Neuronal stem cell (in vitro differentiated cells): ENCODE results near the gene PEG3.
"Not testable (repeated sequence)": the region's sequence is repeated elsewhere in the genome, so short reads cannot be mapped to it uniquely, and the experiment has no call there.

Source experiments
- DNase-seq: peaks from one replicate; pipeline ENCODE4 v3.0.0-alpha.2; 2013; ENCODE audit warnings: low spot score
- H2AFZ ChIP-seq: one replicate; pipeline ENCODE4 v1.6.1; 2013; ENCODE audit warnings: mild to moderate bottlenecking, low read length, inconsistent platforms
- H2AK5ac ChIP-seq: 2 replicates; pipeline ENCODE4 v1.6.1; 2013; ENCODE audit warnings: low read depth, mild to moderate bottlenecking, inconsistent platforms, low read length, moderate library complexity, mixed read lengths
- H2BK120ac ChIP-seq: 2 replicates; pipeline ENCODE4 v1.6.1; 2013; ENCODE audit warnings: low read depth, mild to moderate bottlenecking, inconsistent platforms, low read length, moderate library complexity, mixed read lengths
- H2BK12ac ChIP-seq: one replicate; pipeline ENCODE4 v1.6.1; 2013; ENCODE audit warnings: low read length, inconsistent platforms
- H2BK15ac ChIP-seq: 2 replicates; pipeline ENCODE4 v1.6.1; 2013; ENCODE audit warnings: mild to moderate bottlenecking, low read length, inconsistent platforms, mixed read lengths
- H2BK5ac ChIP-seq: one replicate; pipeline ENCODE4 v1.6.1; 2013; ENCODE audit warnings: inconsistent platforms, mild to moderate bottlenecking, low read length, moderate library complexity
- H3K14ac ChIP-seq: one replicate; pipeline ENCODE4 v1.6.1; 2013; ENCODE audit warnings: low read length, inconsistent platforms
- H3K18ac ChIP-seq: 2 replicates; pipeline ENCODE4 v1.6.1; 2013; ENCODE audit warnings: low read length, inconsistent platforms
- H3K23ac ChIP-seq: 2 replicates; pipeline ENCODE4 v1.6.1; 2013; ENCODE audit warnings: low read depth, mild to moderate bottlenecking, mixed read lengths, low read length, inconsistent platforms; ENCODE audit not compliant: poor library complexity
- H3K27ac ChIP-seq: replicated peaks from 3 replicates; pipeline ENCODE4 v1.5.1; 2013; ENCODE audit warnings: low read length, inconsistent platforms
- H3K27me3 ChIP-seq, 3 experiments: 2 replicates each; pipeline ENCODE4 v1.6.1; 2013; ENCODE audit warnings: low read length in 3 of 3, mild to moderate bottlenecking in 2 of 3, inconsistent platforms in 1 of 3, low read depth in 1 of 3, mixed read lengths in 1 of 3, moderate library complexity in 1 of 3; ENCODE audit not compliant: control insufficient read depth in 3 of 3, insufficient read depth in 3 of 3
- H3K36me3 ChIP-seq, 2 donors: replicated peaks in 1 of 2; 2 replicates each; pipeline ENCODE4 v1.6.1; 2013; ENCODE audit warnings: low read length in 2 of 2; ENCODE audit not compliant: control insufficient read depth in 2 of 2, insufficient read depth in 2 of 2
- H3K4ac ChIP-seq: 2 replicates; pipeline ENCODE4 v1.6.1; 2013; ENCODE audit warnings: inconsistent platforms, mild to moderate bottlenecking, low read length, moderate library complexity
- H3K4me1 ChIP-seq, 2 donors: 1 replicate in 1 of 2; 2 replicates in 1 of 2; pipeline ENCODE4 v1.6.1; 2013; ENCODE audit warnings: low read length in 2 of 2, low read depth in 1 of 2; ENCODE audit not compliant: control insufficient read depth in 2 of 2, insufficient read depth in 1 of 2
- H3K4me2 ChIP-seq: one replicate; pipeline ENCODE4 v1.6.1; 2013; ENCODE audit warnings: mild to moderate bottlenecking, low read length, inconsistent platforms; ENCODE audit not compliant: insufficient read depth, poor library complexity, severe bottlenecking
- H3K4me3 ChIP-seq, 2 donors: 2 replicates each; pipeline ENCODE4 v1.5.1; 2013; ENCODE audit warnings: low read length in 2 of 2, mild to moderate bottlenecking in 2 of 2, inconsistent platforms in 1 of 2, moderate library complexity in 1 of 2
- H3K79me1 ChIP-seq: one replicate; pipeline ENCODE4 v1.6.1; 2013; ENCODE audit warnings: low read depth, mild to moderate bottlenecking, inconsistent platforms, low read length, moderate library complexity
- H3K9ac ChIP-seq: one replicate; pipeline ENCODE4 v1.6.1; 2013; ENCODE audit warnings: mild to moderate bottlenecking, low read depth, low read length, inconsistent platforms; ENCODE audit not compliant: poor library complexity
- H3K9me3 ChIP-seq, 2 donors: replicated peaks in 1 of 2; 2 replicates each; pipeline versions ENCODE3 to v1.6.1; 2013; ENCODE audit warnings: low read length in 2 of 2, mild to moderate bottlenecking in 2 of 2, inconsistent platforms in 1 of 2, low read depth in 1 of 2, mixed read lengths in 1 of 2, moderate library complexity in 1 of 2; ENCODE audit not compliant: control insufficient read depth in 2 of 2, insufficient read depth in 1 of 2
- H4K8ac ChIP-seq: one replicate; pipeline ENCODE4 v1.6.1; 2013; ENCODE audit warnings: low read depth, mild to moderate bottlenecking, inconsistent platforms, low read length, moderate library complexity
- H4K91ac ChIP-seq: one replicate; pipeline ENCODE4 v1.6.1; 2013; ENCODE audit warnings: low read length, low read depth, mild to moderate bottlenecking, inconsistent platforms; ENCODE audit not compliant: poor library complexity
- WGBS, 2 donors: extraction: QIAGEN DNeasy Blood & Tissue Kit; methylation state at CpG; one replicate each; pipeline ENCODE4 v1.1.7; 2013; ENCODE audit warnings: missing lambda C conversion rate in 2 of 2, mixed read lengths in 1 of 2; ENCODE audit not compliant: insufficient read length in 2 of 2, insufficient replicate concordance in 1 of 2; ENCODE audit errors: extremely low coverage in 2 of 2; 5-methylcytosine and 5-hydroxymethylcytosine counted together

PEG3 gene

DNA sequence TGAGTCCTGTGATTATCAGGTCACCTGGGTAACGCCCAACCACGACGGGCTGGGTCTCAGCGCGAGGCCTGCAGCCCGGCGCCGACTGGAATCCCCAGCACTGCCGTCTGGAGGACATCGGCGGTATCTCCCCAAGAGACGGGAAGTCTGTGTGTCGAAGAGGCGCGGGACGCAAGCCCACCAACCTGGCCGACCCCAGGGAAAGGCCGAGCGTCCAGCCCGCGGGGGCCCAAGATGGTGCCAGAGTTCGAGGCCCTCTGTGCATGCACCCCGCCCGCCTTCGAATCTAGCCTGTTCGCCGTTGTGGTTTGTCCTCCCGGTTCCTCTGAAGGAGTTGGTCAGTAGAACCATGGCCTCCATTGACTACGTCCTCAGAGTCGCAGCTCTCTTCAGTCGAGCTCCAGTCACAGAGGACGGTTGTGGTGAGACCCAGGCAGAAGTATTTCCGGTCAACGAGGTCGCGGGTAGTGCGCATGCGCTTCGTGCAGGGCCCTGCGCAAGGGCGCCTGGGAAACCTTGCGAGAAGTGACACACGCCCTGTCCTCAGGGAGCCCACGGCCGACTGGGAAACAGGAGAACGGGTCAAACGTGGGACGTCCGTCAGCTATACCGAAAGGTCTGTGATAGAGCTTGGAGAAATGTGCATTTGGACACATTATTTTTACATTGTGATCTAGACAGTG is 24.1 kb upstream of the PEG3 start:
- WGBS, 2 donors: no CpG with 5 or more reads among the region's 50 CpGs
- peaks cover 6 to 12% of the 10 kb centered on the region in 2 donors for H3K9me3 ChIP-seq
- H3K4me2 ChIP-seq: no peak overlapping the region

DNA sequence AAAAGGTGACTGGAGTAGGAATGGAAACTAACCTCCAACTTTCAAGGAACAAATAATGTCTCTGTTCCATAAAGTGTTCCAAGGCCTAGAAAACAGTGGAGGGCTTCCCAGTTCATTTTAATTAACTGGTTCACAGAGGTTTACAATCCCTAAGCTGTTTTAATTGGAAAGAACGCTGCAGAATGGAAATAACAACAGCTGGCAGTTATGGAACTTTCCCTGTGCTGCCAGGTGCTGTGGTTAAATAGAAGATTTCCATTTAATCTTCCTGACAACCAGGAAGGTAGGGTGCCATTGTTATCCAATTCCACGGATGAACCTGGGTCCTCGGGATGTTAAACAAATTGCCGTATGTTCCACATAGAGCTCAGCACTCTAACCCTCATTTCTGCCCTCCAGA is 22.2 kb upstream of the PEG3 start:
- no peak overlapping the region for H4K8ac ChIP-seq
- H3K14ac ChIP-seq: no peak overlapping the region
- H2AK5ac ChIP-seq: no peak overlapping the region
- H3K9me3 ChIP-seq: peaks cover 6 to 14% of the 10 kb centered on the region in 2 donors
- no peaks in the 10 kb centered on the region for H3K79me1 ChIP-seq
- peaks cover 0 to 3% of the 10 kb centered on the region in 2 donors for H3K36me3 ChIP-seq
- no peak overlapping the region for H2AFZ ChIP-seq
- H3K27me3 ChIP-seq: no peaks in the 10 kb centered on the region
- peaks cover 0 to 3% of the 10 kb centered on the region in 2 donors for H3K4me1 ChIP-seq
- H2BK15ac ChIP-seq: no peak overlapping the region
- no peak overlapping the region for H4K91ac ChIP-seq
- WGBS, 2 donors: no CpG with 5 or more reads among the region's 4 CpGs
- H3K4ac ChIP-seq: no peak overlapping the region
- H2BK5ac ChIP-seq: no peak overlapping the region
- no peak overlapping the region for H3K9ac ChIP-seq
- H2BK120ac ChIP-seq: no peak overlapping the region
- H3K27ac ChIP-seq: no peak overlapping the region
- no peak for DNase-seq
- no peak overlapping the region for H2BK12ac ChIP-seq
- no peak overlapping the region for H3K4me3 ChIP-seq
- H3K4me2 ChIP-seq: no peak overlapping the region
- H3K23ac ChIP-seq: no peak overlapping the region
- no peak overlapping the region for H3K18ac ChIP-seq

More for the DNA sequence above, 24.1 kb upstream of the PEG3 start:
- Histone ChIP-seq H2AFZ (no peak overlapping the region), H3K18ac (no peak overlapping the region), H3K36me3 (peaks cover 0 to 3% of the 10 kb centered on the region in 2 donors), H3K9ac (no peak overlapping the region), H2AK5ac (peak overlapping the region; percentile 32), H2BK5ac (no peak overlapping the region), H3K4me1 (peaks cover 0 to 3% of the 10 kb centered on the region in 2 donors), H3K27me3 (no peaks in the 10 kb centered on the region), H4K8ac (no peak overlapping the region), H3K79me1 (no peaks in the 10 kb centered on the region), H2BK12ac (no peak overlapping the region), H2BK15ac (no peak overlapping the region), H3K4me3 (no peak overlapping the region), H3K4ac (no peak overlapping the region), H4K91ac (no peak overlapping the region), H2BK120ac (peak overlapping the region; percentile 54), H3K23ac (no peak overlapping the region), H3K27ac (no peak overlapping the region), H3K14ac (no peak overlapping the region)
- no peak for DNase-seq

DNA sequence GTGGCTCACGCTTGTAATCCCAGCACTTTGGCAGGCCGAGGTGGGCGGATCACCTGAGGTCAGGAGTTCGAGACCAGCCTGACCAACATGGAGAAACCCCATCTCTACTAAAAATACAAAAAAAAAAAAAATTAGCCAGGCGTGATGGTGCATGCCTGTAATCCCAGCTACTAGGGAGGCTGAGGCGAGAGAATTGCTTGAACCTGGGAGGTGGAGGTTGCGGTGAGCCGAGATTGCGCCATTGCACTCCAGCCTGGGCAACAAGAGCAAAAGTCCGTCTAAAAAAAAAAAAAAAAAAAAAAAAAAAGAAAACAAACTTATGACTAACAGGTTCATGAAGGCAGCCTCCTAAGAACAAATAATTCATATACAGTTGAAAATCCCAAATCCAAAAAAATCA is 19.9 kb upstream of the PEG3 start:
- not testable (repeated sequence) for H3K4me2 ChIP-seq, H2BK12ac ChIP-seq, H4K8ac ChIP-seq, H2BK120ac ChIP-seq, H3K36me3 ChIP-seq, DNase-seq, H3K4me3 ChIP-seq, H3K27ac ChIP-seq, H3K23ac ChIP-seq, H3K4ac ChIP-seq, H3K18ac ChIP-seq, H3K9ac ChIP-seq, H3K14ac ChIP-seq, H3K79me1 ChIP-seq, H3K4me1 ChIP-seq, H2BK5ac ChIP-seq, H2BK15ac ChIP-seq, H4K91ac ChIP-seq, H2AK5ac ChIP-seq, H3K27me3 ChIP-seq, H2AFZ ChIP-seq
- WGBS, 2 donors: no CpG with 5 or more reads among the region's 10 CpGs
- H3K9me3 ChIP-seq: peaks cover 6 to 17% of the 10 kb centered on the region in 2 donors

DNA sequence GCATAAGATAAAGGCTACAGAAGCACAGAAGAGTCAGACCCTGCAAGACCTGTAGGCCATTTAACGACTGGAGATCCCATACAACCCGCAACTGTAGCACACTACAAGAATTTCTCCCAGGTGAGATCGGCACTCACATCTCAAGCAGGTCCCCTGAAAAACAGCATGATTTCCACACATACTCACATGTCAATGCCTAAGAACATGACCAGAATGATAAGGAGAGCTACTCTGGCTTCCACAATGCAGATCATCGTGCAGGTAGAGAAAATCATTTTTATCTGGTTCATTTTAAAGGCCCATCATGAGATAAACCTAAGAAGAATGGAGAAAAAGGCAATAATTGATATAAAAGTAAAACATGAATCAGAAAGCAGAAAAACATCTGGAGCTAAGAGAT is 17.5 kb upstream of the PEG3 start:
- no peak overlapping the region for H3K9ac ChIP-seq
- DNase-seq: no peak
- H3K18ac ChIP-seq: no peak overlapping the region
- no peak overlapping the region for H3K27ac ChIP-seq
- no peak overlapping the region for H2BK12ac ChIP-seq
- no peak overlapping the region for H2AK5ac ChIP-seq
- H3K14ac ChIP-seq: no peak overlapping the region
- H4K91ac ChIP-seq: no peak overlapping the region
- H2BK15ac ChIP-seq: no peak overlapping the region
- no peak overlapping the region for H2BK5ac ChIP-seq
- H2BK120ac ChIP-seq: no peak overlapping the region
- no peaks in the 10 kb centered on the region for H3K4me1 ChIP-seq
- no CpG with 5 or more reads among the region's 4 CpGs for WGBS, 2 donors
- no peaks in the 10 kb centered on the region for H3K36me3 ChIP-seq
- no peak overlapping the region for H3K4me2 ChIP-seq
- H3K79me1 ChIP-seq: no peaks in the 10 kb centered on the region
- no peak overlapping the region for H3K4ac ChIP-seq
- no peak overlapping the region for H2AFZ ChIP-seq
- H4K8ac ChIP-seq: no peak overlapping the region
- H3K23ac ChIP-seq: no peak overlapping the region
- H3K27me3 ChIP-seq: peaks cover 0 to 3% (median 0%) of the 10 kb centered on the region in 3 experiments
- no peak overlapping the region for H3K4me3 ChIP-seq
- H3K9me3 ChIP-seq: peaks cover 0 to 10% of the 10 kb centered on the region in 2 donors
